GM19397 (cell line): Measurements from ENCODE around the gene CENPM.

Source experiments
- ATAC-seq: cut with Tn5 transposase; IDR thresholded peaks from one replicate; pipeline ENCODE4 v1.9.1; 2021; ENCODE audit warnings: mild to moderate bottlenecking, moderate library complexity; ENCODE audit not compliant: unreplicated experiment

CENPM gene

DNA sequence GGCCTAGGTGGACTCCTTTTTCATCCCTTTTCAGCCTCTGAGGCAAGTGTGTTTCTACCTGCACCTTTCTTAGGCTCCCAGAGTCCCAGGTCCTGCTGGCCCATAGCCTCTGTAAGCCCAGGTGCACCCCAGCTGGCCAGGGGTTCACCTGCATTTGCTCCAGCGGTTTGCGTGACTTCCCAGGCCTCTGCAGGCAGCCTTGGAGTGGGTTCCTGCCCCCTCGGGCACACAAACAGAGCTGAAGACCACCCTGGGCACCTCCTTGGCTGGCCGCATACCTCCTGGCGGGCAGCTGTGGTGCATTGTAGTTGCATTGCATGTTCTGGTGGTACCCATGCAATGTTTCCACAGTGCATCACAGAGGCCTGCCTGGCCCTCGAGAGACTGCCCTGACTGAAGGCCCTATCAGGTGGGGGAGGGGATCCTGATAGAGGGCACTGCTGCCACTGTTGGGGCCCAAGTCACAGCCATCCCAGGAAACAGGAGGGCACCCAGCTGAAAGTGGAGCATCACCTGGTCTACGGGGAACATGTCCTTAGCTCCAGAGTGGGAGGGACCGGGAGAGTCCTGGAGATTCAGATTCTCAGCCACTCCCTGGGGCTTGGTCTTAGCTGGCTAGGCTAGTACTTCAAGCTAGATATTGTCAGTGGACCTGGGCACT, 46.2 kb downstream of the CENPM start:
- no peak for ATAC-seq

DNA sequence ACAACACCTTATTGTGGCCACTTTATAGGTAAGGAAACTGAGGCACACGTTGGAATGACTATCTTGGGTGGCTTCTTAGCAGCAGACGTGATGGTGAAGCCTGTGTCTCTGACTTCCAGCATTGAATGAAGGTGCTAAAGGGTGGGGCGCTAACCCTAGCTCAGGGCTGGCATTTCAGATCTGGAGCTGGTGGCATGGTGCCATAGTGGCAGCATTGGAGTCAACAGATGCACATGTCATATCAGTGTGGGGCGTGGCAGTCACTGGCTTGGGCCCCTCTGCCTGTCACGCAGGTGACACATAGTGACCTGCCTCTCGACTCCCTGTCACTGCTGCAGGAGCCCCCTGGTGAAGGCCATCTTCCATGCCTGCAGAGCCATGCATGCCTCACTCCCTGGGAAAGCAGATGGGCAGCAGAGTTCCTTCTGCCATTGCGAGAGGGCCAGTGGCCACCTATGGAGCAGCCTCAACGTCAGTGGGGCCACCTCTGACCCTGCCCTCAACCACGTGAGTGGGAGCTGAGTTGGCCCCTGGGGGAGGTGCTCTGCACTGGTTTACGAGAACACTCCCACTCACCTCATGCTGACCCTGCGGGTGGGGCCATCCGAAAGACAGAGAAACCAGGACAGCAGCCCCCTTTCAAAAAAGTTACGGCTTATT, 46.8 kb downstream of the CENPM start:
- ATAC-seq = no peak

GRCh38 chr22:41899110-41899509, 47.8 kb downstream of the CENPM start:
- ATAC-seq = no peak

DNA sequence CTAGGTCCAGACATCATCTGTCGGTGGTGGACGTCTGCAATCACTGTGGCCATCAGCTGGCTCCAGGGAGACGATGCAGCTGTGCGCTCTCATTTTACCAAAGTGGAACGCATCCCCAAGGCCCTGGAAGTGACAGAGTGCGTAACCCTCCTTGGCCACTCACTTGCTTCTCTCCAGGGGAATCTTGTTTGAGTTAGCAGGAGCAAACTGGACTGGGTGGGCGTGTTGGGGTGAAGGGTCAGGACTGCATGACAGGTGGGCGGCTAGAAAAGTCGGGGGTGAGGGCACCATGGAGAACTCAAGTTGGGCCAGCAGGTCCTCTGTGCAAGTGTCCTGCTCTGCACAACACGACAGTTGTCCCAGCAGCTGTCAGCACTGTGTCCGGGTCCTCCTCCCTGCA, 48.3 kb downstream of the CENPM start:
- no peak for ATAC-seq

DNA sequence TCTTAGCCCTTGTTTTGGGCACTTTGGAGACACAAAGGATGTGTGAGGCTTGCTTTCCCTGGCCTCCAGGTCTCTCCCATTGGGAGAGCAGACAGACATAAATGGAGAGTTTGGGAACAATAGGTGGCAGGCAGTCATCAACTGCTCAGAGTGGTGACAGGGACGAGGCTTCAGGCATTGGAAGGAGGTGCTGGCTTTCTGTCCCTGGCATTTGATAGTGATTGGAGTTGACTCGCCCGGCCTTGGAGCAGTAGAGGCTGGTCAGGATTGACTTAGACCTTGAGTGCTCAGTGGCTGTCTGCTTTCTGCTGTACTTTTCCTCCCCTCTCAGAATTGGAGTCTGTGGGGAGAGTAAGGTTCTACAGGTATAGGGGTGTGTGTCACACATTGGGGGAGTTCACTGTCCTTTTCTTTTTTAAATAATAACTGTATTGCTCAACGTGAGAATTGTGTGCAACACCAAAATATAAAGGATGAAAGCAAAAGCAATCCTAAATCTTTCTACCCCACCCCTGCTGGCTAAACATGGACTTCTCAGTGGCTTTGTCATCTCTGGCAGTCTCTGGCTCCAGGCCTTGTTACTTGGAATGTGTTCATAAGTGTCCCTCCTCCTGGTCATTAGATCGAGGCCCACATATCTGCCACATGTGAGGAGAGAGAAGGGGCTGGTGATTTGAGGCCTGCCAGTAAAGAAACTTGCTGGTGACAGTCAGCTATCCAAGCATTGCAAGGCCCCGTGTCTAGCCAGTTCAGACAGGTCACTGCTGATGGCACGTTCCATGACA, 53.2 kb downstream of the CENPM start:
- ATAC-seq = no peak

DNA sequence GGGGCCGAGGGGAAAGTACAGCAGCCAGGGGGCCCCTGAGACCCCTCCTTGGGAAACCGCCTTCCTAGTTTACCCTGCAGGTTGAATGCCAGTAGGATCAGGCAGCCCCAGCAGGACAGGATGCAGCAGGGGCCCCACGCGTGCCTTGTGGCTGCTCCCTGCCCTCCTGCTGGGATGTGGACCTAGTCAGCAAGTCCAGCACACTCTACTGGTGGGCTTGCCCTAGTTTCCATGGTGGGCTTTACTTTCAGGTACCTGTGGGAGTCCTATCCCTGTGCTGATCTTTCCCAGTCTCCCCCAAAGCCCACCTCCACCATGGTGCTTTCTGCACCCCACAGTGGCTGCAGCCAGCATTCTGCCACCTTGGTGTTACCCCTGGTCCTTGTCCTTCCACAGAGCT, 54.2 kb downstream of the CENPM start:
- no peak for ATAC-seq

DNA sequence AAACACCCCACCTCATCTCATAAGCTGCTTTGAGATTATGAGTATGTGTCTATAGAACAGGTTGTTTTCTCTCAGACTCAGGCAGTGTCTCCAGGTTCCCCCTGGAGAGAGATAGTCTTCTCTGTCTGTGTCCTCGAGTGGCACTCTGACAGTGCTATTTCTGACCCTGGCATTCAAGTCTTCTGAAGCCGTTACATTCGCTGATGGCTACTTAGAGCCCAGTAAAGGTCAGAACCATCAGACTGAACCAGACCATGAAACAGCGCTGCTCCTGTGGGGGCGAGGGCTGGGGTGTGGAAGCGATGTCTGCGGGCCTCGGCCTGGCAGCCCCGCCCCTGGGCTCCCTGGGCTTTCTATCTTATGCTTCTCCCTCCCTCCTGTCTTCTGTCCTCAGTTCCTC, 55.5 kb downstream of the CENPM start:
- ATAC-seq = no peak
